Activated T-cell treated with anti-CD3 and anti-CD28 coated beads, Interleukin-2, amount 50 U/mL, for 24 hours (primary cell): Measurements from ENCODE around the gene DPP6.

ENCODE experiments used
- DNase-seq: peaks from one replicate; pipeline ENCODE4 v3.0.0-alpha.2; 2020
- H3K27ac Mint-ChIP-seq: 2 replicates; pipeline ENCODE4 v1.8.0; 2020; ENCODE audit warnings: mild to moderate bottlenecking, mixed read lengths
- H3K27me3 Mint-ChIP-seq: 2 replicates; pipeline ENCODE4 v1.8.0; 2020; ENCODE audit warnings: mixed read lengths
- H3K36me3 Mint-ChIP-seq: 2 replicates; pipeline ENCODE4 v1.8.0; 2020; ENCODE audit warnings: low read depth, mixed read lengths
- H3K4me1 Mint-ChIP-seq: 2 replicates; pipeline ENCODE4 v1.8.0; 2020; ENCODE audit warnings: low read depth, mixed read lengths
- H3K4me3 Mint-ChIP-seq: 2 replicates; pipeline ENCODE4 v1.8.0; 2020; ENCODE audit warnings: mild to moderate bottlenecking, moderate library complexity, mixed read lengths
- H3K9me3 Mint-ChIP-seq: 2 replicates; pipeline ENCODE4 v1.8.0; 2020; ENCODE audit warnings: mixed read lengths

Gene DPP6

DNA sequence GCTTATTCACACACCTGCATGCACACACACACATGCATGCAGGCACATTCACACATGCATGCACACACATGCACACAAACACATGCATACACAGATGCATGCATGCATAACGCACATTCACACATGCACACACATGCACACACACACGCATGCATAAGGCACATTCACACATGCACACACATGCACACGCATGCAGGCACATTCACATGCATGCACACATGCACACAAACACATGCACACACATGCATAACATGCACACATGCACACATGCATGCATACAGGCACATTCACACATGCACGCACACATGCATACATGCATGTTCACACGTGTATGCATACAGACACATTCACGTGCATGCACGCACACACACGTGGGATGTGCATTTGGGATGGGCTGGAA is 784.9 kb downstream of the DPP6 start:
- no peak overlapping the region for H3K27ac Mint-ChIP-seq
- H3K36me3 Mint-ChIP-seq, result no peaks in the 10 kb centered on the region
- H3K4me1 Mint-ChIP-seq, result no peaks in the 10 kb centered on the region
- no peaks in the 10 kb centered on the region for H3K9me3 Mint-ChIP-seq
- DNase-seq, result no peak
- no peak overlapping the region for H3K4me3 Mint-ChIP-seq
- peaks cover 17% of the 10 kb centered on the region for H3K27me3 Mint-ChIP-seq

- no peak for DNase-seq
- H3K27me3 Mint-ChIP-seq, result peaks cover 20% of the 10 kb centered on the region
- H3K4me1 Mint-ChIP-seq, result no peaks in the 10 kb centered on the region
- no peaks in the 10 kb centered on the region for H3K36me3 Mint-ChIP-seq
- H3K4me3 Mint-ChIP-seq, result no peak overlapping the region
- H3K9me3 Mint-ChIP-seq, result no peaks in the 10 kb centered on the region
- H3K27ac Mint-ChIP-seq, result no peak overlapping the region
Measured at GRCh38 chr7:154837622-154838021, 785.4 kb downstream of the DPP6 start.

- Mint-ChIP-seq H3K4me1 (no peaks in the 10 kb centered on the region), H3K27ac (no peak overlapping the region), H3K36me3 (no peaks in the 10 kb centered on the region), H3K9me3 (no peaks in the 10 kb centered on the region), H3K4me3 (no peak overlapping the region), H3K27me3 (peaks cover 33% of the 10 kb centered on the region)
- DNase-seq, result no peak
Measured at GRCh38 chr7:154840086-154840485, 787.9 kb downstream of the DPP6 start.

- no peaks in the 10 kb centered on the region for H3K36me3 Mint-ChIP-seq
- H3K4me3 Mint-ChIP-seq, result no peak overlapping the region
- peaks cover 35% of the 10 kb centered on the region for H3K27me3 Mint-ChIP-seq
- H3K4me1 Mint-ChIP-seq, result no peaks in the 10 kb centered on the region
- no peaks in the 10 kb centered on the region for H3K9me3 Mint-ChIP-seq
- DNase-seq, result no peak
- no peak overlapping the region for H3K27ac Mint-ChIP-seq
Measured at GRCh38 chr7:154841731-154842331, 789.6 kb downstream of the DPP6 start.

GRCh38 chr7:154842591-154842990 is 790.4 kb downstream of the DPP6 start:
- no peak overlapping the region for H3K27ac Mint-ChIP-seq
- no peak overlapping the region for H3K4me3 Mint-ChIP-seq
- H3K4me1 Mint-ChIP-seq, result no peaks in the 10 kb centered on the region
- no peaks in the 10 kb centered on the region for H3K36me3 Mint-ChIP-seq
- H3K27me3 Mint-ChIP-seq, result peaks cover 40% of the 10 kb centered on the region
- no peaks in the 10 kb centered on the region for H3K9me3 Mint-ChIP-seq
- no peak for DNase-seq

GRCh38 chr7:154843670-154844237 is 791.6 kb downstream of the DPP6 start:
- no peaks in the 10 kb centered on the region for H3K4me1 Mint-ChIP-seq
- no peaks in the 10 kb centered on the region for H3K9me3 Mint-ChIP-seq
- no peak overlapping the region for H3K27ac Mint-ChIP-seq
- no peak for DNase-seq
- H3K36me3 Mint-ChIP-seq, result no peaks in the 10 kb centered on the region
- peaks cover 50% of the 10 kb centered on the region for H3K27me3 Mint-ChIP-seq
- H3K4me3 Mint-ChIP-seq, result no peak overlapping the region

DNA sequence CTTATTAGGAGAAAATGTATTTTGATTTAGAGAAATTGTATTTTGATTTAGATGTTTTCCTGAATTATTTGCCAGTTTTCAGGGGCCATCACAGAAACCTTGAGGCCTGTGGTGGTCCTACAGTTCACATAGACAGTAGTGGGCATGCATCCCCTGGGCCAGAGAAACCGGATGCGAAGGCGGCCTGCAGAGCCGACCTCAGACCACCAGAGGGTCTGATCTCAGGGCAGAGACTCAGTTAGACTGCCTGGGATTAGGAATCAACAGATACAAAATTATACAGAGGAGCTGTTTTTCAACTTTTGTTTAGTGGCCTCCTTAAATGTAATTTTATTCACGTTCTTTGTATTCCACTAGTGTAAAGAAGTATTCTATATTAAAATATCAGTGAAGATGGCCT is 792.3 kb downstream of the DPP6 start:
- no peak for DNase-seq
- Mint-ChIP-seq H3K4me1 (no peaks in the 10 kb centered on the region), H3K4me3 (no peak overlapping the region), H3K36me3 (no peaks in the 10 kb centered on the region), H3K27ac (no peak overlapping the region), H3K9me3 (no peaks in the 10 kb centered on the region), H3K27me3 (peaks cover 50% of the 10 kb centered on the region)

GRCh38 chr7:154844955-154845354 is 792.8 kb downstream of the DPP6 start:
- Mint-ChIP-seq H3K4me1 (no peaks in the 10 kb centered on the region), H3K27ac (no peak overlapping the region), H3K27me3 (peaks cover 46% of the 10 kb centered on the region), H3K4me3 (no peak overlapping the region), H3K9me3 (peaks cover under 1% of the 10 kb centered on the region), H3K36me3 (no peaks in the 10 kb centered on the region)
- DNase-seq, result no peak

DNA sequence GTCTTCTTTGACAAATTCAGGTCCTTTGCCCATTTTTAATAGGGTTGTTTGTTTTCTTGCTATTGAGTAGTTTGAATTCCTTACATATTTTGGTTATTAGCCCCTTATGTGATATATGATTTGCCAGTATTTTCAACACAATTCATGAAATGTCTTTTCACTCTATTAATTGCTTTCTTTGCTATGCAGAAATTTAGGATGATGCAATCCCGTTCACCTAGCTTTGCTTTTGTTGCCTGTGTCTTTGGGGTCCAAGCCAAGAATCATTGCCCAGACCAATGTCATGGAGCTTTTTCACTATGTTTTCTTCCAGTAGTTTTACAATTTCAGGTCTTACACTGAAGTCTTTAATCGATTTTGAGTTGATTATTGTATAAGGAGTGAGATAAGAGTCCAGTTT is 796.3 kb downstream of the DPP6 start:
- no peak overlapping the region for H3K27ac Mint-ChIP-seq
- peaks cover 7% of the 10 kb centered on the region for H3K9me3 Mint-ChIP-seq
- H3K27me3 Mint-ChIP-seq, result peaks cover 47% of the 10 kb centered on the region
- no peak overlapping the region for H3K4me3 Mint-ChIP-seq
- no peaks in the 10 kb centered on the region for H3K36me3 Mint-ChIP-seq
- no peaks in the 10 kb centered on the region for H3K4me1 Mint-ChIP-seq
- DNase-seq, result no peak

GRCh38 chr7:154852205-154852604 is 800.0 kb downstream of the DPP6 start:
- Mint-ChIP-seq H3K36me3 (no peaks in the 10 kb centered on the region), H3K27ac (no peak overlapping the region), H3K9me3 (peaks cover 7% of the 10 kb centered on the region), H3K4me3 (no peak overlapping the region), H3K4me1 (no peaks in the 10 kb centered on the region), H3K27me3 (peaks cover 35% of the 10 kb centered on the region)
- no peak for DNase-seq

DNA sequence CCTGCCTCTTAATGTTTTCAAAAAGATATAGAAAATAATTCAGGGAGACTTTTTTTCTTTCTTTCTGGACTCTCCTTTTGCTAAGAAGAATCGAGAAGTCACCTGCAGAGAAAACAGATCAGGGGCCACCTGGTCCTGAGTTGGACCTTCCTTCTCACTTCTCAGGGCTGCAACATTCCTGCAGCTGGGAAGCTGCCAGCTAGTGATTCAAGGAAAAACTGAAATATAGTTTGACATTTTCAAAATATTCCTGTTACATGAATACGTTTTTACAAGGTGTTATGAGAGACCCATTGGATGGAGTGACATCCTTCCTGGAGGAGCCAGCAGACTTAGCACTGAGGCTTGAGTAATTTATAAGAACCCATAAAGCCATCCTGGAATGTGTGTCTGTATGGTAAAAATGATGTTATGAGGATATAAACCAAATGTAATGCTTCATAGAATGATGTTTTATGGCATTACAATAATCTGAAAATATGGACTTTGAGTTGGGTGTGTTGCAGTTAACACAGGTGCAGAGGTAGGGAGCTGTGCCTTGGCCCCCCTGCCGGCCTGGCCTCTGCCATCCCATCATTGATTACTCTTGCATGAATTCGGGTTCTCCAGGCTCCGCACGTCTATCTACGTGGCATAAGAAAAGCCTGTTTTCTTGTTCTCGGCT is 801.0 kb downstream of the DPP6 start:
- peaks cover 7% of the 10 kb centered on the region for H3K9me3 Mint-ChIP-seq
- H3K27me3 Mint-ChIP-seq, result peaks cover 30% of the 10 kb centered on the region
- H3K4me3 Mint-ChIP-seq, result no peak overlapping the region
- DNase-seq, result no peak
- H3K36me3 Mint-ChIP-seq, result no peaks in the 10 kb centered on the region
- no peak overlapping the region for H3K27ac Mint-ChIP-seq
- H3K4me1 Mint-ChIP-seq, result no peaks in the 10 kb centered on the region

DNA sequence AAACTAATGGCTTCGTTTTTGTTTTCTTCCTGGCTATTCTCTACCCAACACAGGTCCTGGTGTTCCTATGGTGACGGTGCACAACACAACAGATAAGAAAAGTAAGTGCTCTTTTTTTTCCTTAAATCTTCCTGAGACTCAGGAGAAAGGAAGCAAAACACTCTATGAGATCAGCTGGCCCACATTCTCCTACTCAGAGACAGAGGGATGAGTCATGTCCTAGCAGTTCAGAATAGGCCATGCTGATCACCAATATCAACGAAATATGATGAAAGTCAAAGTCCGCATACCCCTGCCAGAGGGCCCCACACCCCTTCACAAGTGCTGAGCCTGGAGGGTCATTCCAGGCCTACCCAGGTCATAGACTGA is 801.5 kb downstream of the DPP6 start:
- no peaks in the 10 kb centered on the region for H3K4me1 Mint-ChIP-seq

GRCh38 chr7:154854836-154855235 is 802.6 kb downstream of the DPP6 start:
- Mint-ChIP-seq H3K9me3 (peaks cover 7% of the 10 kb centered on the region), H3K4me1 (no peaks in the 10 kb centered on the region), H3K27ac (no peak overlapping the region), H3K36me3 (no peaks in the 10 kb centered on the region), H3K27me3 (peaks cover 22% of the 10 kb centered on the region), H3K4me3 (no peak overlapping the region)
- no peak for DNase-seq

More for the DNA sequence above, 801.5 kb downstream of the DPP6 start:
- H3K27me3 Mint-ChIP-seq, result peaks cover 25% of the 10 kb centered on the region
- H3K36me3 Mint-ChIP-seq, result no peaks in the 10 kb centered on the region
- DNase-seq, result no peak
- no peak overlapping the region for H3K27ac Mint-ChIP-seq
- no peak overlapping the region for H3K4me3 Mint-ChIP-seq
- peaks cover 7% of the 10 kb centered on the region for H3K9me3 Mint-ChIP-seq

GRCh38 chr7:154855366-154855765 is 803.2 kb downstream of the DPP6 start:
- Mint-ChIP-seq H3K9me3 (peaks cover 2% of the 10 kb centered on the region), H3K4me3 (no peak overlapping the region), H3K4me1 (no peaks in the 10 kb centered on the region), H3K27ac (no peak overlapping the region), H3K27me3 (peaks cover 18% of the 10 kb centered on the region), H3K36me3 (no peaks in the 10 kb centered on the region)
- DNase-seq, result no peak

- no peaks in the 10 kb centered on the region for H3K4me1 Mint-ChIP-seq
- no peaks in the 10 kb centered on the region for H3K9me3 Mint-ChIP-seq
- no peaks in the 10 kb centered on the region for H3K36me3 Mint-ChIP-seq
- no peak overlapping the region for H3K4me3 Mint-ChIP-seq
- DNase-seq, result no peak
- H3K27me3 Mint-ChIP-seq, result peaks cover 13% of the 10 kb centered on the region
- H3K27ac Mint-ChIP-seq, result no peak overlapping the region
Measured at GRCh38 chr7:154856733-154857132, 804.5 kb downstream of the DPP6 start.
